Ovary (tissue), 9 donors: ENCODE data around the gene IRF9. TPM values are rescaled to one million over a fixed set of nuclear protein-coding genes. Genes with fewer than 3 reads are reported as not detected.

Source experiments
- DNase-seq, 5 donors: peaks; one replicate each; pipeline ENCODE4 v3.0.0-alpha.2; 2019 to 2020
- H3K27ac ChIP-seq, 2 donors: fragments of 200-600 bp; one replicate each; pipeline versions ENCODE4 v1.5.1 to v1.8.0; 2019 to 2022
- H3K27me3 ChIP-seq: fragments of 200-600 bp; one replicate; pipeline ENCODE4 v1.8.0; 2022
- H3K36me3 ChIP-seq: fragments of 200-600 bp; sonication (generic); one replicate; pipeline ENCODE4 v1.5.1; 2019
- H3K4me1 ChIP-seq: one replicate; pipeline ENCODE4 v1.8.1; 2013; ENCODE audit warnings: mild to moderate bottlenecking, moderate library complexity; ENCODE audit not compliant: insufficient read depth
- H3K4me3 ChIP-seq: fragments of 200-600 bp; sonication (generic); one replicate; pipeline ENCODE4 v1.5.1; 2017
- H3K9me3 ChIP-seq, 2 donors: fragments of 200-600 bp in 1 of 2; sonication (generic) in 1 of 2; one replicate each; pipeline versions ENCODE4 v1.5.1 to v1.8.1; 2013 to 2019; ENCODE audit warnings: mild to moderate bottlenecking in 1 of 2, moderate library complexity in 1 of 2
- CTCF ChIP-seq, 3 donors: fragments of 450-650 bp in 2 of 3; fragments of 200-600 bp in 1 of 3; IDR thresholded peaks; one replicate each; pipeline versions ENCODE4 v1.5.1 to v1.8.0; 2016 to 2022; ENCODE audit warnings: antibody characterized with exemption in 3 of 3, mild to moderate bottlenecking in 1 of 3
- EP300 ChIP-seq: sonication (generic); formaldehyde crosslinking; IDR thresholded peaks from one replicate; pipeline ENCODE4 v1.6.1; 2017; ENCODE audit warnings: antibody characterized with exemption
- POLR2A ChIP-seq: fragments of 450-650 bp; IDR thresholded peaks from one replicate; pipeline ENCODE4 v1.6.1; 2017; ENCODE audit warnings: antibody characterized with exemption, mild to moderate bottlenecking, moderate library complexity
- WGBS, 3 donors: extraction: QIAGEN DNeasy Blood & Tissue Kit in 1 of 3; methylation state at CpG; one replicate each; pipeline versions ENCODE4 v1.1.5 to v1.1.7; 2013 to 2017; 5-methylcytosine and 5-hydroxymethylcytosine counted together
- intact Hi-C, 4 donors: fragments of 100-400 bp; cut with DNase I; formaldehyde crosslinking; loops; one replicate each; pipeline versions ENCODE4 v1.11.0 to v1.15.1; 2022 to 2023
- polyA plus RNA-seq, 2 donors: library from polyadenylated mRNA; stranded (reverse); fragments of 200-250 nt in 1 of 2; fragments of 350-450 nt in 1 of 2; fragmentation: Illumina TruSeq in 1 of 2; extraction: RNeasy Lipid Tissue Mini Kit (QIAGEN cat#74804) in 1 of 2; gene quantifications; one replicate each; pipeline ENCODE4 v1.2.3, GENCODE V29; 2013 to 2014
- total RNA-seq, 7 donors: library from RNA; depleted of rRNA in 2 of 7; stranded (reverse); fragments of >200 nt in 2 of 7; fragmentation: NEBNext Ultra II Directional in 3 of 7; extraction: Animal tissue kit (Norgen Biotek cat#: 25700) in 3 of 7; gene quantifications; one replicate each; pipeline versions ENCODE4 v1.1.0 to v1.2.4, GENCODE V29; 2016 to 2023
- donor health status: DM: no; HTN: no; CAD: no; lungs with moderate emphysema.
- donor health status: DM: no; HTN: no; CAD: no.
- donor health status: Bipolar disorder and iron deficiency.
- donor health status: DM: yes; HTN: yes; CAD: no.
- donor health status: DM: no; HTN: no; CAD: no.
- donor health status: DM: yes; HTN: yes; CAD: no.

Gene IRF9
- total and polyA plus RNA-seq, 9 donors, result 31.6 to 212 (median 80.4) TPM

GRCh38 chr14:24141097-24141880, 19.8 kb upstream of the IRF9 start, which contains the start of gene EMC9:
TSS of gene EMC9 (minus strand) at chr14:24141591. CDS start at chr14:24141304, 287 bp downstream.
- WGBS, 3 donors, result 0 to 1% (median 0%) methylated on average over 57 to 65 of the region's 65 CpGs
- Histone ChIP-seq H3K27ac (peak within 1 kb of the TSS; percentile 63 to 86), H3K27me3 (no peaks in the 10 kb centered on the region), H3K9me3 (no peaks in the 10 kb centered on the region), H3K4me1 (peaks cover 17% of the 10 kb centered on the region), H3K4me3 (peak within 1 kb of the TSS; percentile 91), H3K36me3 (no peaks in the 10 kb centered on the region)
- intact Hi-C loops, result loop anchor here in 2 of 4 donors (2.0 to 10.0 kb wide), 2 partner anchors 26 to 224 kb away; partner anchors contain the start of genes DCAF11 (in 1 of the 2), NFATC4 (in 1 of the 2) and NRL (in 1 of the 2)
- peak; percentile 99 to 100 (median 100) for DNase-seq
- TF ChIP-seq EP300, result no peak
- peak; percentile 80 for TF ChIP-seq POLR2A
- TF ChIP-seq CTCF (IDR thresholded peaks at IDR 0.05), result peak; percentile 55 to 89 (median 87)

GRCh38 chr14:24143511-24143910, 17.6 kb upstream of the IRF9 start:
- H3K27me3 ChIP-seq, result no peaks in the 10 kb centered on the region
- whole genome bisulfite sequencing, 3 donors, result 82 to 95% (median 84%) methylated on average over 2 of the region's 2 CpGs
- H3K36me3 ChIP-seq, result no peaks in the 10 kb centered on the region
- H3K4me3 ChIP-seq, result no peak overlapping the region
- no peak for DNase-seq
- intact Hi-C loops, result loop anchor here in 1 of 4 donors (10.0 kb wide), 1 partner anchor 221 kb away; the partner anchor contains the start of gene NFATC4
- no peaks in the 10 kb centered on the region for H3K9me3 ChIP-seq
- TF ChIP-seq POLR2A, result no peak
- no peak overlapping the region for H3K27ac ChIP-seq
- H3K4me1 ChIP-seq, result peaks cover 13% of the 10 kb centered on the region

GRCh38 chr14:24144451-24144850, 16.6 kb upstream of the IRF9 start:
- peaks cover 12% of the 10 kb centered on the region for H3K4me1 ChIP-seq
- no peak for DNase-seq
- H3K27me3 ChIP-seq, result no peaks in the 10 kb centered on the region
- no peak overlapping the region for H3K4me3 ChIP-seq
- H3K36me3 ChIP-seq, result no peaks in the 10 kb centered on the region
- H3K27ac ChIP-seq, result no peak overlapping the region
- WGBS, 3 donors, result 90 to 95% (median 92%) methylated on average over 1 of the region's 1 CpG
- H3K9me3 ChIP-seq, result no peaks in the 10 kb centered on the region
- intact Hi-C loops, result loop anchor here in 1 of 4 donors (10.0 kb wide), 1 partner anchor 220 kb away; the partner anchor contains the start of gene NFATC4
- TF ChIP-seq POLR2A (no peak), CTCF (IDR thresholded peaks at IDR 0.05) (no peak), EP300 (no peak)

GRCh38 chr14:24145219-24145618, 15.8 kb upstream of the IRF9 start:
- no peaks in the 10 kb centered on the region for H3K36me3 ChIP-seq

More at GRCh38 chr14:24145219-24145618, 15.8 kb upstream of the IRF9 start:
- H3K4me1 ChIP-seq, result peaks cover 10% of the 10 kb centered on the region
- TF ChIP-seq POLR2A (no peak), CTCF (IDR thresholded peaks at IDR 0.05) (no peak), EP300 (no peak)
- H3K4me3 ChIP-seq, result no peak overlapping the region
- peak overlapping the region in 1 of 2 donors; percentile 83 for H3K27ac ChIP-seq
- intact Hi-C loops, result loop anchor here in 1 of 4 donors (10.0 kb wide), 1 partner anchor 220 kb away; the partner anchor contains the start of gene NFATC4
- 83 to 94% (median 91%) methylated on average over 2 of the region's 2 CpGs for WGBS, 3 donors
- no peak for DNase-seq
- no peaks in the 10 kb centered on the region for H3K9me3 ChIP-seq
- H3K27me3 ChIP-seq, result no peaks in the 10 kb centered on the region
